Mucosa of descending colon (tissue), 3 donors: ENCODE results near the gene PPP1R27. TPM values are rescaled to one million over a fixed set of nuclear protein-coding genes. Genes with fewer than 3 reads are reported as not detected.

Experiments used
- ATAC-seq: fragments of 200-7000 bp; cut with Tn5 transposase; one replicate; pipeline ENCODE4 v1.9.1; 2020; ENCODE audit warnings: mild to moderate bottlenecking, moderate library complexity
- DNase-seq, 3 donors: peaks; one replicate each; pipeline ENCODE4 v3.0.0-alpha.2; 2020
- H3K36me3 ChIP-seq: fragments of 200-600 bp; one replicate; pipeline ENCODE4 v1.8.0; 2021; ENCODE audit warnings: low read depth, mild to moderate bottlenecking
- H3K4me1 ChIP-seq: fragments of 200-600 bp; one replicate; pipeline ENCODE4 v1.8.0; 2021; ENCODE audit warnings: low read depth, mild to moderate bottlenecking
- H3K4me3 ChIP-seq: fragments of 200-600 bp; one replicate; pipeline ENCODE4 v1.8.0; 2021; ENCODE audit warnings: mild to moderate bottlenecking
- H3K9me3 ChIP-seq: fragments of 200-600 bp; one replicate; pipeline ENCODE4 v1.8.0; 2021; ENCODE audit warnings: mild to moderate bottlenecking
- intact Hi-C, 2 donors: fragments of 100-400 bp; cut with DNase I in 1 of 2; cut with micrococcal nuclease in 1 of 2; formaldehyde crosslinking; loops; one replicate each; pipeline versions ENCODE4 v1.11.0 to v1.11.1; 2022; cut with DNase I, micrococcal nuclease
- total RNA-seq, 3 donors: library from RNA; stranded (reverse); fragmentation: NEBNext Ultra II Directional in 2 of 3; extraction: Animal tissue kit (Norgen Biotek cat#: 25700) in 2 of 3; gene quantifications; one replicate each; pipeline versions ENCODE4 v1.2.1 to v1.2.4, GENCODE V29; 2021 to 2023
- TF ChIP-seq, protein P1 (sequence below): fragments of 200-600 bp; IDR thresholded peaks from one replicate; pipeline ENCODE4 v1.8.0; 2022; ENCODE audit warnings: antibody characterized with exemption, mild to moderate bottlenecking
- donor health status: DM: no; HTN: no; CAD: no; lungs with moderate emphysema.
- donor health status: DM: no; HTN: no; CAD: no.
- donor health status: DM: no; HTN: yes; CAD: no.

PPP1R27 gene
- total RNA-seq, 3 donors from 2014 or later: 0.52 to 0.84 TPM; not detected in 1

DNA sequence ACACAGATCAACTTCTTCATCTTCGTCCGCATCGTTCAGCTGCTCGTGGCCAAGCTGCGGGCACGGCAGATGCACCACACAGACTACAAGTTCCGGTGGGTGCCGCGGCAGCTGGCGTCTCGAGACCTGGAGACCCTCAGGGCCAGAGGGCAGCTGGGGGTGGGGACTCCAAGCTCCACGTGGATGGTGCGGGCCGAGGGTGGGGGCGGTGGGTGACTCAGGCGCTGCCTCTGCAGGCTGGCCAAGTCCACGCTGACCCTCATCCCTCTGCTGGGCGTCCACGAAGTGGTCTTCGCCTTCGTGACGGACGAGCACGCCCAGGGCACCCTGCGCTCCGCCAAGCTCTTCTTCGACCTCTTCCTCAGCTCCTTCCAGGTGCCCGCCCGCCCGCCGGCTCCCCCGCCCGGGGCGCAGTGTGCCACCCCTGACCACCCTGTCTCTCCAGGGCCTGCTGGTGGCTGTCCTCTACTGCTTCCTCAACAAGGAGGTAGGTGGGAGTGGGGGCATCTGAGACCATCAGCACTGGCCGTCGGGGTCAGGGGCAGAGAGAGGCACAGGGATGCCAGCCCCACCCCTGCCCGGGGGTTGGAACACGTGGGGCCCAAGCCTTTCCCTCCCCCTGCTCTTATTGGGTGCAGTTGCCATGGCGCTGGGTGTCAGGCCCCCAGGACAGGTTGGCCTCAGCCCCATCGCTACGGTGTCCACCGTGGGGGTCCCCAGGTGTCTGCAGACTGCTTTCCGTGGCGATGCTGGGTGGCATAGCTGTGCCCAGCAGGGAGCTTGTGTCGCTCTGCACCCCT is 22.1 kb downstream of the PPP1R27 start:
- ATAC-seq: no peak
- no peaks in the 10 kb centered on the region for H3K36me3 ChIP-seq
- peaks cover 8% of the 10 kb centered on the region for H3K4me1 ChIP-seq
- no peaks in the 10 kb centered on the region for H3K9me3 ChIP-seq
- TF ChIP-seq, protein P1, sequence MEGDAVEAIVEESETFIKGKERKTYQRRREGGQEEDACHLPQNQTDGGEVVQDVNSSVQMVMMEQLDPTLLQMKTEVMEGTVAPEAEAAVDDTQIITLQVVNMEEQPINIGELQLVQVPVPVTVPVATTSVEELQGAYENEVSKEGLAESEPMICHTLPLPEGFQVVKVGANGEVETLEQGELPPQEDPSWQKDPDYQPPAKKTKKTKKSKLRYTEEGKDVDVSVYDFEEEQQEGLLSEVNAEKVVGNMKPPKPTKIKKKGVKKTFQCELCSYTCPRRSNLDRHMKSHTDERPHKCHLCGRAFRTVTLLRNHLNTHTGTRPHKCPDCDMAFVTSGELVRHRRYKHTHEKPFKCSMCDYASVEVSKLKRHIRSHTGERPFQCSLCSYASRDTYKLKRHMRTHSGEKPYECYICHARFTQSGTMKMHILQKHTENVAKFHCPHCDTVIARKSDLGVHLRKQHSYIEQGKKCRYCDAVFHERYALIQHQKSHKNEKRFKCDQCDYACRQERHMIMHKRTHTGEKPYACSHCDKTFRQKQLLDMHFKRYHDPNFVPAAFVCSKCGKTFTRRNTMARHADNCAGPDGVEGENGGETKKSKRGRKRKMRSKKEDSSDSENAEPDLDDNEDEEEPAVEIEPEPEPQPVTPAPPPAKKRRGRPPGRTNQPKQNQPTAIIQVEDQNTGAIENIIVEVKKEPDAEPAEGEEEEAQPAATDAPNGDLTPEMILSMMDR: no peak
- DNase-seq: no peak
- intact Hi-C loops: no loop called here
- H3K4me3 ChIP-seq: no peak overlapping the region

DNA sequence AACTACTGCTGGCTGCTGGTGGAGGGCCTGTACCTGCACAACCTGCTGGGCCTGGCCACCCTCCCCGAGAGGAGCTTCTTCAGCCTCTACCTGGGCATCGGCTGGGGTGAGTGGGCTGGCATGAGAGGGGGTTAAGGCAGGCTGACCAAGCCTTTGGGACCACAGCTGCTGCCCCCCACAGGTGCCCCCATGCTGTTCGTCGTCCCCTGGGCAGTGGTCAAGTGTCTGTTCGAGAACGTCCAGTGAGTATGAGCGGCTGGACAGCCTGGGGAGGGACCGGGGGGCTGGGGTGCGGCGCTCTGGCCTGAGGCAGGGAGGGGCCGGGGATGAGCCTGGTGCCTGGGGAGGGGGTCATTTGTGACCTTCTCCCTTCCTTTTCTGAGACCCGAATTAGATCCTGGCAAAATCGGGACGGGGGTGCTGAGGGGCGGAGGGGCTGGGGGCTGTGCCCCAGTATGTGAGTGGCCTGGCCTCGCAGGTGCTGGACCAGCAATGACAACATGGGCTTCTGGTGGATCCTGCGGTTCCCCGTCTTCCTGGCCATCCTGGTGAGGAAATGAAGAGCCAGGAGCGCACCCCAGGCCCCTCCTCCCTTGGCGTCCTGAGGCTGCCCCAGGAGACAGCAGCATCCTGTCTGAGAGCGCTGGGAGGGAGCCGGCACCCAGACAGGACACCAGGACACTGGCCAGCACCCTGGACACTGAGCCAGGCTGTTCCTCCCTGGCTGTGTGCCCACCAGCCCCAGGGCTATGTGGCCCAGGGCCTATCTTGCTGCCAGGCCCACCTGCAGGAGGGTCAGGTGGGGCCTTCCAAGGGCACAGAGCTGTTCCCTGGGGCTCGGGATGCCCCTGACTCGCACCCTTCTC is 22.9 kb downstream of the PPP1R27 start:
- no peaks in the 10 kb centered on the region for H3K9me3 ChIP-seq
- intact Hi-C loops: no loop called here
- H3K4me1 ChIP-seq: peaks cover 8% of the 10 kb centered on the region
- DNase-seq: no peak
- TF ChIP-seq, protein P1: no peak
- no peak overlapping the region for H3K4me3 ChIP-seq
- no peak for ATAC-seq
- no peaks in the 10 kb centered on the region for H3K36me3 ChIP-seq

DNA sequence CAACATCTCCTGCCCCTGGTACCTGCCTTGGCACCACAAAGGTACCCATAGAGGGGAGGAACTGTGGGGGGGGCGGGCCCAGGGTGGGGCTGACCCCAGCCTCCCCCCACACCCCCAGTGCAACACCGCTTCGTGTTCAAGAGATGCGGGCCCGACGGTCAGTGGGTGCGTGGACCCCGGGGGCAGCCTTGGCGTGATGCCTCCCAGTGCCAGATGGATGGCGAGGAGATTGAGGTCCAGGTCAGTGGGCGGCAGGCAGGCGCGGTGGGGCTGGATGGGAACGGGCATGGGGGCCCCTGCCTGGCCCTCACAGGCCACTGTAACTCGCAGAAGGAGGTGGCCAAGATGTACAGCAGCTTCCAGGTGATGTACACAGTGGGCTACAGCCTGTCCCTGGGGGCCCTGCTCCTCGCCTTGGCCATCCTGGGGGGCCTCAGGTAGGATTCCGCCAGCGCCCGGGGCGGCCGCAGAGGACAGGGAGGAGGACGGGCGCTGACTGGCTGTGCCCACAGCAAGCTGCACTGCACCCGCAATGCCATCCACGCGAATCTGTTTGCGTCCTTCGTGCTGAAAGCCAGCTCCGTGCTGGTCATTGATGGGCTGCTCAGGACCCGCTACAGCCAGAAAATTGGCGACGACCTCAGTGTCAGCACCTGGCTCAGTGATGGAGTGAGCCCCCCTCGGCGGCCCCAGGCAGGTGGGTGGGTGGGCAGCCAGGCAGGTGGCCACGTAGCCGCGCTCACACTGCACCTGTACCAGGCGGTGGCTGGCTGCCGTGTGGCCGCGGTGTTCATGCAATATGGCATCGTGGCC is 23.8 kb downstream of the PPP1R27 start:
- H3K4me1 ChIP-seq: peaks cover 8% of the 10 kb centered on the region
- DNase-seq (no peak), ATAC-seq (no peak)
- H3K9me3 ChIP-seq: no peaks in the 10 kb centered on the region
- TF ChIP-seq, protein P1: no peak
- H3K4me3 ChIP-seq: no peak overlapping the region
- H3K36me3 ChIP-seq: no peaks in the 10 kb centered on the region
- intact Hi-C loops: no loop called here

DNA sequence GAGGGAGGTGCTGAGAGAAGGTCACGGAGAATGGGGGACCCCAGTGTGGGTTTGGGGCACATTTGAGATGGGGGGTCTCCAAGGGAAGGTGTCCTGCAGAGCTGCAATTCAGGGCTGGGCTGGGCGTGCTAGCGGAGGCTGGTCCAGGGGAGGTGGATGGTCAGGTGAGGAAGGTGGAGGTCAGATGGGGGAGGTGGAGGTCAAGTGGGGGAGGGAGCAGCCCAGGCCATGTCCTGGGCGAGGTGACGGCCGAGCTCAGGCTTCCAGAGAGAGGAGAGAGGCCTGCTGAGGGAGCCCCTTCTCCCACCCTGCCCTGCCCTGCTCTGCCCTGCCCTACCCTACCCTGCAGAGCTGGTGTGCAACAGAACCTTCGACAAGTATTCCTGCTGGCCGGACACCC is 24.4 kb downstream of the PPP1R27 start:
- intact Hi-C loops: no loop called here
- Histone ChIP-seq H3K36me3 (no peaks in the 10 kb centered on the region), H3K9me3 (no peaks in the 10 kb centered on the region), H3K4me3 (no peak overlapping the region), H3K4me1 (peaks cover 6% of the 10 kb centered on the region)
- no peak for ATAC-seq
- no peak for DNase-seq
- TF ChIP-seq, protein P1: no peak

DNA sequence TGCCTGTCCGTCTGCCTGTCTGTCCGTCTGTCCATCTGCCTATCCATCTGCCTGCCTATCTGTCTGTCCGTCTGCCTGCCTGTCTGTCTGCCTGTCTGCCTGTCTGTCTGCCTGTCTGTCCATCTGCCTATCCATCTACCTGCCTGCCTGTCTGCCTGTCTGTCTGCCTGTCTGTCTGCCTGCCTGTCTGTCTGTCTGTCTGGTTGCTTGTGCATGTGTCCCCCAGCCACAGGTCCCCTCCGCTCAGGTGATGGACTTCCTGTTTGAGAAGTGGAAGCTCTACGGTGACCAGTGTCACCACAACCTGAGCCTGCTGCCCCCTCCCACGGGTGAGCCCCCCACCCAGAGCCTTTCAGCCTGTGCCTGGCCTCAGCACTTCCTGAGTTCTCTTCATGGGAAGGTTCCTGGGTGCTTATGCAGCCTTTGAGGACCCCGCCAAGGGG is 25.3 kb downstream of the PPP1R27 start:
- no peaks in the 10 kb centered on the region for H3K9me3 ChIP-seq
- no peaks in the 10 kb centered on the region for H3K36me3 ChIP-seq
- TF ChIP-seq, protein P1: no peak
- intact Hi-C loops: no loop called here
- no peaks in the 10 kb centered on the region for H3K4me1 ChIP-seq
- DNase-seq: no peak
- no peak overlapping the region for H3K4me3 ChIP-seq
- ATAC-seq: no peak
